ENCODE data around the gene KCNIP3. TPM values are rescaled to one million over a fixed set of nuclear protein-coding genes. Genes with fewer than 3 reads are reported as not detected.

KCNIP3 gene
- total RNA-seq, 1 donor from 2014 or later: 0.64 TPM

GRCh38 chr2:95351598-95351915, 54.4 kb downstream of the KCNIP3 start:
- TF ChIP-seq EZH2phosphoT487 (IDR thresholded peaks at IDR 0.05): no peak
- no peaks in the 10 kb centered on the region for H3K9me3 ChIP-seq (ENCODE audit: low read depth)
- no peak overlapping the region for H3K4me2 ChIP-seq
- H3K9ac ChIP-seq: no peak overlapping the region
- H3K79me2 ChIP-seq (ENCODE audit: low read depth): no peaks in the 10 kb centered on the region
- no peak for DNase-seq (ENCODE audit: low spot score)
- no peak overlapping the region for H3K4me3 ChIP-seq
- H3K9me3 Mint-ChIP-seq: peaks cover 6% of the 10 kb centered on the region
- peaks cover 3% of the 10 kb centered on the region for H4K20me1 ChIP-seq (ENCODE audit: low read depth)
- H3K4me3 Mint-ChIP-seq: no peak overlapping the region
- H3K4me1 Mint-ChIP-seq: no peaks in the 10 kb centered on the region
- peaks cover 16% of the 10 kb centered on the region for H3K27me3 Mint-ChIP-seq (ENCODE audit: insufficient read depth, low read depth)
- no peaks in the 10 kb centered on the region for H3K36me3 Mint-ChIP-seq
- H3K27ac Mint-ChIP-seq: no peak overlapping the region
- H3K36me3 ChIP-seq: no peaks in the 10 kb centered on the region
- no peak overlapping the region for H3K27ac ChIP-seq
- H3K27me3 ChIP-seq: peaks cover 52% of the 10 kb centered on the region
- H3F3A ChIP-seq (ENCODE audit: low read depth): no peaks in the 10 kb centered on the region
- no peaks in the 10 kb centered on the region for H3K4me1 ChIP-seq
- H2AFZ ChIP-seq (replicated peaks): no peak overlapping the region

- Mint-ChIP-seq H3K27ac (no peak overlapping the region), H3K9me3 (peaks cover 6% of the 10 kb centered on the region), H3K27me3 (ENCODE audit: insufficient read depth, low read depth) (peaks cover 18% of the 10 kb centered on the region), H3K4me1 (no peaks in the 10 kb centered on the region), H3K36me3 (no peaks in the 10 kb centered on the region), H3K4me3 (no peak overlapping the region)
- no peaks in the 10 kb centered on the region for H4K20me1 ChIP-seq (ENCODE audit: low read depth)
- no peak overlapping the region for H3K9ac ChIP-seq
- H3K79me2 ChIP-seq (ENCODE audit: low read depth): no peaks in the 10 kb centered on the region
- H2AFZ ChIP-seq (replicated peaks): no peak overlapping the region
- no peak overlapping the region for H3K4me2 ChIP-seq
- H3K9me3 ChIP-seq (ENCODE audit: low read depth): no peaks in the 10 kb centered on the region
- TF ChIP-seq CTCF (IDR thresholded peaks at IDR 0.05): no peak
- TF ChIP-seq EZH2 (IDR thresholded peaks at IDR 0.05): no peak
- no peak for TF ChIP-seq EZH2phosphoT487 (IDR thresholded peaks at IDR 0.05)
- H3F3A ChIP-seq (ENCODE audit: low read depth): no peaks in the 10 kb centered on the region
- no peaks in the 10 kb centered on the region for H3K36me3 ChIP-seq
- no peaks in the 10 kb centered on the region for H3K4me1 ChIP-seq
- H3K4me3 ChIP-seq: no peak overlapping the region
- H3K27me3 ChIP-seq: peaks cover 43% of the 10 kb centered on the region
- no peak overlapping the region for H3K27ac ChIP-seq
- DNase-seq (ENCODE audit: low spot score): no peak
Observed at GRCh38 chr2:95352310-95353054, 55.3 kb downstream of the KCNIP3 start.

- no peaks in the 10 kb centered on the region for H3K36me3 ChIP-seq
- H3K4me3 ChIP-seq: no peak overlapping the region
- no peak overlapping the region for H3K27ac ChIP-seq
- no peaks in the 10 kb centered on the region for H3K79me2 ChIP-seq (ENCODE audit: low read depth)
- H3K4me2 ChIP-seq: no peak overlapping the region
- no peaks in the 10 kb centered on the region for H3K36me3 Mint-ChIP-seq
- no peak for DNase-seq (ENCODE audit: low spot score)
- no peak overlapping the region for H3K9ac ChIP-seq
- no peaks in the 10 kb centered on the region for H4K20me1 ChIP-seq (ENCODE audit: low read depth)
- H3F3A ChIP-seq (ENCODE audit: low read depth): no peaks in the 10 kb centered on the region
- no peaks in the 10 kb centered on the region for H3K4me1 Mint-ChIP-seq
- no peaks in the 10 kb centered on the region for H3K4me1 ChIP-seq
- H3K4me3 Mint-ChIP-seq: no peak overlapping the region
- H3K27me3 ChIP-seq: peaks cover 37% of the 10 kb centered on the region
- no peaks in the 10 kb centered on the region for H3K9me3 ChIP-seq (ENCODE audit: low read depth)
- H3K27ac Mint-ChIP-seq: no peak overlapping the region
- H2AFZ ChIP-seq (replicated peaks): no peak overlapping the region
- H3K9me3 Mint-ChIP-seq: peaks cover 6% of the 10 kb centered on the region
- H3K27me3 Mint-ChIP-seq (ENCODE audit: insufficient read depth, low read depth): peaks cover 18% of the 10 kb centered on the region
- TF ChIP-seq EZH2 (IDR thresholded peaks at IDR 0.05) (no peak), EZH2phosphoT487 (IDR thresholded peaks at IDR 0.05) (no peak), CTCF (IDR thresholded peaks at IDR 0.05) (no peak)
Observed at GRCh38 chr2:95353055-95353575, 56.0 kb downstream of the KCNIP3 start.

Measured in neural progenitor cell (in vitro differentiated cells).